ENCODE data around the gene KRT28.
"Not testable (repeated sequence)": the region's sequence is repeated elsewhere in the genome, so short reads cannot be mapped to it uniquely, and the experiment has no call there.

The KRT28 gene

GRCh38 chr17:40777459-40777858 is 22.3 kb downstream of the KRT28 start:
- no peak for DNase-seq

- DNase-seq: no peak
These were observed 23.8 kb downstream of the KRT28 start for GRCh38 chr17:40775945-40776344.

- no peak for DNase-seq
These were observed 27.7 kb downstream of the KRT28 start, which contains the start of gene KRT26 for GRCh38 chr17:40772101-40772500. Gene KRT26, minus strand, starts transcription at chr17:40772201. Its CDS starts 88 bp downstream, at chr17:40772113.

GRCh38 chr17:40765657-40766056 is 34.1 kb downstream of the KRT28 start:
- DNase-seq: no peak

GRCh38 chr17:40763752-40764151 is 36.0 kb downstream of the KRT28 start:
- no peak for DNase-seq

GRCh38 chr17:40760105-40761016 is 39.4 kb downstream of the KRT28 start:
- no peak for DNase-seq

- DNase-seq: no peak
These were observed 44.5 kb downstream of the KRT28 start, which contains the start of gene KRT25 for GRCh38 chr17:40755231-40755630. Gene KRT25, minus strand, starts transcription at chr17:40755331. Its CDS starts 60 bp downstream, at chr17:40755271.

GRCh38 chr17:40753804-40754203 is 46.0 kb downstream of the KRT28 start:
- DNase-seq: no peak

- DNase-seq: no peak
These were observed 48.7 kb downstream of the KRT28 start for GRCh38 chr17:40751065-40751464.

- DNase-seq: no peak
These were observed 49.4 kb downstream of the KRT28 start for GRCh38 chr17:40750391-40750790.

GRCh38 chr17:40748666-40749065 is 51.1 kb downstream of the KRT28 start:
- not testable (repeated sequence) for DNase-seq

All from CD4-positive, alpha-beta T cell treated with Interleukin-4 for 4 hours (primary cell).